DMS 273 (cell line): ENCODE measurements around the gene ALOXE3.
A peak's percentile ranks its signal among the peaks of the same experiment; 100 is the strongest.

Experiments used
- DNase-seq: peaks from one replicate; lab custom pipeline; 2025; ENCODE audit not compliant: unreplicated experiment; lab: John Stamatoyannopoulos, UW

The ALOXE3 gene

DNA sequence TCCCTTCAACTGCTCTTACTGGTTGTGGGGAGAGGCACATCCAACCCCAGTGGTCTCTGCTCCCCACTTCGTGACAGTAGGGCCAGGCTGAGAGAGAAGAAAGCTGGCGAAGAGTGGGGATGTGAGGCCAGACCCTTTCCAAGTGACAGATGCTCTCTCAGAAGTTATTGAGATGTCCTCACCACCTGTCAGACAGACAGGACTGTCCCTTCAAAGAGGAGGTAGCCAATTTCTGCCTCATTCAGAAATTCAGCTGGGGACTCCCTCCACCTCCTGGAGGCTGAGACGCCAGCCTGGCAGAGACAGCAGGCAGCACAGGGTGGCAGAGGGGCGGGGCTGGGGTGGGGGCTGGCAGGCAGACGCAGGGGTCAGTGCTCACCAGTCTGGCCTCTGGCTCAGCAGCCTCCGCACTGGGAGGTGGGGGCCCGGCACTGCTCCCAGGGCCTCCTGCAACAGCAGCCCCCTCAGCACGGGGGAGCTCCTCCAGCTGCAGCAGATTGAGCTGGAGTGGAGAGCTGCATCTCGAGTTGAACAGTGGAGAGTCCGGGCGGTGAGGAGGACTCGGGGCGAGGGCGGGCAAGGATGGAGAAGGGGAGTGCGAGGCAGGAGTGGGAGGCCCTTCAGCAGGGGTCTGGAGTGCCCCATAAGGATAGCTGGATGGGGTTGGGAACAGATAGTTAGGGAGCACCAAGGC, 24.7 kb upstream of the ALOXE3 start:
- DNase-seq = no peak

DNA sequence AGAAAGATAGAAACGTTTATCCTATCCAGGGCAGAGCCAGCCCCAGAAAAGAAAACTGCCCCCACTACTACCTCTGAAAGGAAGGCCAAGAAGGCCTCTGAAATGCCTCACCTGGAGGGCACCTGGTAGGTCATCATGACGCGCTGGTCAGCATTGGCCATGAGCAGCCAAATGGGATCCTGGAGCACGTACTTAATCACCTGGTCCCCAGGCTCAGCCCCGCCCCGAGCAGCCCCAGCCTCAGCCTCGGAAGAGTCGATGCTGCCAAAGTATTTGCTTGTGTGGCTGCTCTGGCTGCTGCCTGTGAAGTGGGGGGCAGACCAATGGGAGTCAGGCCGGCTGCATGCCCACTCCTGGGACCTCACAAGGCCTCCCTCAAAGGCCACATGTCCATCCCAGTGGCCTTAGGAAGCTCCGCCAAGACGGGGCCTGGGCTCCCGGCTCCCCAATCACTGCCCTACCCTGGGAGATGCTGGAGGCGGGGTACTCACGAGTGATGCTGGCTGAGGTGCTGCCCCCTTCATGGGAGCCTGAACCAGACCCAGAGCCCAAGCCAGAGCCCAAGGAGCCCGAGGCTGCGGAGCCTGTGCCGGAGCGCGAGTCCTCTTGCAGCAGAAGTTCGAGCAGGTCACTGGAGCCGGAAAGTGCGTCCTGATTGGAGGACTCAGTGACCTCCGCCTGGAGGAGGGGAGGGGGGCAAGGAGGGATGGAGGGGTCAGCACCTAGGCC, 24.0 kb upstream of the ALOXE3 start:
- no peak for DNase-seq

DNA sequence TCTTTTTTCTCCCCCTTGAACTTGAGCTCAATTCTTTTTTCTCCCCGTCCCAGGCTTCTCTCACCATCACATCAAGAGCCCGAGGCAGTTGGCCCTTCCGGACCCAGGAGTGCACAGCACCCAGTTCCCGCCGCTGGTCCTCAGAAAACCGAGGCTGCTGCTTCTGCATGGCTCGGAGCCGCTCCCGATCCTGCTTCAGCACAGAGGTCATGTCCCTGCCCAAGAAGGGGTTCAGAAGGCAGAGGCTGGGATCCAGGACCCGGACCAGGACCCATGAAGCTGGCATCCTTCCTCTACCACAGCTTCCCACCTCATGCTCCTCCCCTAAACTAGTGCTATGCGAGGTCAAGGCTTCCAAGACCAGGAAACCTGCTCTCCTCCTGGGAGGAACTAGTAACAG, 23.4 kb upstream of the ALOXE3 start:
- DNase-seq = no peak

DNA sequence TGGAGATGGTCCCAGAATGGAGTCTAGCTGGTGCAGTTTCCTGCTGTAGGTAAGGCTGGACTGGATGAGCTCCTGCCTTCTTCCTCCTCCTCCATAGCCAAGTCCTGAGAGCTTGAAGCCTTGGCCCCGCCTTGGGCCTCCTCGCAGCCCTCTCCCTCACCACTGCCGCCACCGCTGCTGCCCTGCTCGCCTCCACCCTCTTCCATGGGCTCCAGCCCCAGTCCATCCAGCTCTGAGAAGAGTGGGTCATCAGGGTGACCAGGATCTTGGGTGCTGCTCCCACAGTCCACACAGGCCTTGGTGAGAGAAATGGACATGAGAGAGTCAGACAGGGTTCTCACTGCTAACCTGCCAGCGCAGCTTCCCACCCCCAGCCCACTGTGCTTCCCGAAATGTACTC, 22.7 kb upstream of the ALOXE3 start:
- no peak for DNase-seq

DNA sequence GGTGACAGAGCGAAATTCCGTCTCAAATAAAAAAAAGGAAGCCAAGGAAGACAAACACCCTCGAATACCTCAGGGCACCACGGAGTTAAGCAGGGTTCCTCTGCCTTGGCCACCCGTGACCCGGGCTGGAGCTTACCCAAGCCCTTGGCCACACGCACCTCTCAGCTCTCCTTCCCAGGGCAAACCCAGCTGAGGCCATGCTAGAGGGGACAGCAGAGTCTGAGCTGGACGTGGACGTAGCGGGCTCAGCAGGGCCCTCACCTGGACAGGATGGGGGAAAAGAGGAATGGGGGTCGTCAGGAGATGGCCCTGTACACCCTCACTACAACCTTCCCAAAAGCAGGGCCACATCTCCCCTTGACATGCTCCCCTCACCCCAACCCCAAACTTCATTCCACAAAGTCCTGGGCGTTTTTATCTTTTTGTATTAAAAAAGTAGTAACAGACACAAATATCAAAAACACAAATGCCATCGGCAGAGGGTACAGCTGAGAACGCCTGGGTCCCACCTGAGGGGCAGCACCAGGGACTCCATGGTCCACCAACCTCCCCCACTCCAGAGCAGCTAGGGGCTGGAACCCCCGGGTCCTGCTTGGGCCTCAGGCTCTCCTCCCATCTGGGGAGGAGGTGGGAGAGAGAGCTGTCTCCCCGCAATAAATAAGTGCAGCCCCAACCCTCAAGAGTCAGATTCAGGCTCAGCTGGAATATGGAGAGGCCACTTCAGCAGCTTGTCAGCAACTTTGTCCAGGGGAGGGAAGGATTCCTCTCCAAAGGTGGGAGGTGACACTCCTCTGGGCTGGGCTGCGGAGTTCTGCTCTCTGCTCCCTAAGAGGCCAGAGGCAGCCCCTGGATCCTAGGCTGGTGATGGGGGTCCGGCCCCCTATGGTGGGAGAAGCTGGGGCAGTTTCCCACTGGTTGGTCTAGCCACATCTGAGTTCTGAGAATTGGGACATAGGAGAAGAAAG, 22.0 kb upstream of the ALOXE3 start:
- no peak for DNase-seq

DNA sequence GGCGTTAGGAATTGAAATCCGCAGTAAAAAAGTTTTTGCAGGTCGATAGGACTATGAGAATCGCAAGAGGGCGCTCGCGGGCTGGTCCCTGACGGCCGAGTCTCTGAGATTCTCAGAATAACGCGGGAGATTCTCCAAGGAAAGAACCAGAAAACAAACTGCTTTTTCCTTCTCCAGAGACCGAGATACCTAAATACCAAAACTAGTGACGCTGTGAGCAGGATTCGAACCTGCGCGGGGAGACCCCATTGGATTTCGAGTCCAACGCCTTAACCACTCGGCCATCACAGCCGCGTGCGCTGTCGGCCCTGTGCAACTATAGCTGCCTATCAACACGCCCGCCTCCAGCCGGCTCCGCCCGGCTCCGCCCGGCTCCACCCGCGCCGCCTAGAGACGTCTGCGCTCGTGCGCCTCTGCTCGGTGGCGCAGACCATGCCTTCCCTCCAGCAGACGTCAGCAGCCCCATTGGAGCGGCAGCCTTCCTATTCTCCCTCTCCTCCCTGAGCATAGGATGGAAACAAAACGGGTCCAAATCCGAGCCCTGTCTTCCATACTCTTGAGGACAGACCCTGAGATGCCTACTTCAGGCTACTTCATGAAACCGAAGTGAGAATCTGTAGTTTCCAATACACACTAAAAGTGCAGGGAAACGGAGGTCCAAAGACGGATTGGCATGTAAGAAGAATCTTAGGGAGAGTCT, 20.5 kb upstream of the ALOXE3 start:
- peak; percentile 98 for DNase-seq

DNA sequence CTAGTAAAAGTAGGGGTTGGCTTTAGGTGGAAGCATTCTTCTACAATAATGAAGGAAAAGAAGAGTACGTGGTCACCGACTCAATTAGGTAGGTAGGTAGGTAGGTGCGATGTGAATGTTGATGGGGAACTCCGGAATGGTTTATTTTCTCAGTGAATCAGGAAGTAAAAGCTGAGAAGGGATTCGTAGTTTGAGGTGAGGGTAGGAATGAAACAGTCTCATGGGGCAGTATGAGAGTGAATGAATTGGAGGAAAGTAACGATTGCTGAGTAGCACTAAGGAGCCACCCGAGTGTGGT, 20.0 kb upstream of the ALOXE3 start:
- no peak for DNase-seq

DNA sequence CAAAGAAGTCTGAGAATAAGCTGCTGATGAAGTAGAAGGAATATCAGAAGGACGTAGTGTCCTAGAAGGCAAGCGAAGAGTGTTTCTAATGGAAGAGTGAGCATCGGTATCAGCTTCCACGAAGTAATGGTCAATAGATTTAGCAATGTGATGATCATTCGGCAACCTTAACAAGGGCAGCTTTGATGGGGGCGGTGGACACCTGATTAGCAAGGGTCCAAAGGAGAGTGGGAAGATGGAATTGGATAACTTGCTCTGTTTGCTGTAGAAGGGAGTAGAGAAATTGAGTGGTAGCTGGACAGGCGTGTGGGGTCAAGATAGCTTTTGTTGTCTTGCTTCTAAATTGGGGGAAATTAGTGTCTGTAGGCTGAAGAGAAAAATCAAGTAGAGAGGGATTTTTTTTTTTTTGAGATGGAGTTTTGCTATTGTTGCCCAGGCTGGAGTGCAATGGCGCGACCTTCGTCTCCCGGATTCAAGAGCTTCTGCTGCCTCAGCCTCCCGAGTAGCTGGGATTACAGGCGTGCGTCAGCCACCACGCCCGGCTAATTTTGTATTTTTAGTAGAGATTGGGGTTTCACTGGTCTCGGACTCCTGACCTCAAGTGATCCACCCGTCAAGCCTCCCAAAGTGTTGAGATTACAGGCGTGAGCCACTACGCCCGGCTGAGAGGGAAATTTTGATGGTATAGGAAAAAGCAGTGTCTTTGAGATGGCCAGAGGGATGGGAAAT, 19.5 kb upstream of the ALOXE3 start:
- DNase-seq = no peak

DNA sequence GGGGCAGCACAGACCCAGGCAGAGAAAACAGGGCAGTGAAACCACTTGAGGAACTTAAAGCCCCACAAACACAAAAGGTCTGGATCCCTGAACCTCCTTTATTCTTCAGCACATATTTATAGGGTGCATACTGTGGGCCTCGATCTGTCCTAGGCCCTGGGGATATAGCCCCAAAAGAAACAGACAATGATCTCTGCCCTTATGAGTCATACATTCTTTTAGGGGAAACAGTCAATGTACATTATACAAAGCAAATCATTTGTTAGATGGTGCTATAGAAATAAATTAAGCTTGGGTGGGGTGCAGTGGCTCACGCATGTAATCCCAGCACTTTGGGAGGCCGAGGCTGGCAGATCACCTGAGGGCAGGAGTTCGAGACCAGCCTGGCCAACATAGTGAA, 15.6 kb upstream of the ALOXE3 start:
- no peak for DNase-seq

DNA sequence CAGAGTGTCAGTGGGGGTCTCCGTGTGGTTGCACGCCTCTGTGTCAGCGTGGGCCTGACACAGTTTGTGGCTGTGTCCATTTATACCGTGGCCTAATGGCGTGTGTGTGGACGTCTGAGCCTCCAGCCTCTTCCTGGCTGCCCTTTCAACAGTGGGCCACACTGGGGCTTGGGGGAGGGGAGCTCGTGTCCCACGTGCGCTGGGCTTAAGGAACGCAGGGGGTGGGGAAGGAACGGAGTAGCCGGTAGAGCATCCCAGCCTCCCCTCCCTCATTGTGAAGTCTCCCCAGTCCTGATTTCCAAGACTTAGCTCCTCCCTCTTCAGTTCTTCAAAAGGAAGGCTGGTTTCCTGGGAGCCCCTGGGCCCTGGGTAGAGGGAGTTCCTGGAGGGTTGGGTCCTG, 15.1 kb upstream of the ALOXE3 start:
- no peak for DNase-seq

DNA sequence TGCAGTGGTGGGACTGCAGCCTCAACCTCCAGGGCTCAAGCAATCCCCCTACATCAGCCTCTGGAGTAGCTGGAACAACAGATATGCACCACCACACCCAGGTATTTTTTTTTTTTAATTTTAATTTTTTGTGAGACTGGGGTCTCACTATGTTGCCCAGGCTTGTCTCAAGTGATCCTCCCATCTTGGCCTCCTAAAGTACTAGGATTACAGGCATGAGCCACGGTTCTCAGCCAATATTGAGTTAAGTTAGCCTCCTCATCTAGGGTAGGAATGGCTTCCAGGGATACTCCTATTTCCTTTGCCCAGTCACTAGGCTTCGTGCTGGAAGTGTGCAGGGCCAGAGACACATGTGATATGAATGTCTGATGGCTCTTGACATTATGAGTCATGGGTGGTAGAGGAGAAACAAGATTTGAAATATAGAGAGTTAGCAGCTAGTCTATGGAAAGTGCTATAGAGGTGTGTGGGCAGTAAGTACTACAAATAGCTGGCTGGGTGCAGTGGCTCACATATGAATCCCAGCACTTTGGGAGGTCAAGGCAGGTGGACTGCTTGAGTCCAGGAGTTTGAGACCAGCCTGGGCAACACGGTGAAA, 13.6 kb upstream of the ALOXE3 start:
- DNase-seq = no peak

DNA sequence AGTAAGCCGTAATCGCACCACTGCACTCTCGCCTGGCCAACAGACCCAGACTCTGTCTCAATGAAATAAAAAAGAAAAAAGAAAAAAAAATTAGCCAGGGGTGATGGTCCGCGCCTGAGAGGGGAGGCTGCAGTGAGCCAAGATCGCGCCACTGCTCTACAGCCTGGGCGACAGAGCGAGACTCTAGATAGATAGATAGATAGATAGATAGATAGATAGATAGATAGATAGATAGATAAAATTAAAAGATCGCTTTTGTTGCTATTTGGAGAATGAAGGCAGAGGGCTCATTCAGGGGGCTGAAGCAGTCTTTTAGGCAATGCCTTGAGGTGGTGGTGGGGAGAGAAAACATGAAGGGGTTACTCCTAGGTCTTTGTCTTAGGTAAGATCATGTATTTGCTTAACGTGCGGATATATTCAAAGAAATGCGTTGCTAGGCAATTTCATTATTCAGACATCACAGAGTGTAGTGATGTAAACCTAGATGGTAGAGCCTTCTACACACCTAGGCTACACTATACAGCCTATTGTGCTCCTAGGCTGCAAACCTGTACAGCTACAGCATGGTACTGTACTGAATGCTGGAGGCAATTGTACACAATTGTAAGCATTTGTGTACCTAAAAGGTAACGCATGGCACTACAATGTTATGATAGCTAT, 9.9 kb upstream of the ALOXE3 start:
- no peak for DNase-seq

DNA sequence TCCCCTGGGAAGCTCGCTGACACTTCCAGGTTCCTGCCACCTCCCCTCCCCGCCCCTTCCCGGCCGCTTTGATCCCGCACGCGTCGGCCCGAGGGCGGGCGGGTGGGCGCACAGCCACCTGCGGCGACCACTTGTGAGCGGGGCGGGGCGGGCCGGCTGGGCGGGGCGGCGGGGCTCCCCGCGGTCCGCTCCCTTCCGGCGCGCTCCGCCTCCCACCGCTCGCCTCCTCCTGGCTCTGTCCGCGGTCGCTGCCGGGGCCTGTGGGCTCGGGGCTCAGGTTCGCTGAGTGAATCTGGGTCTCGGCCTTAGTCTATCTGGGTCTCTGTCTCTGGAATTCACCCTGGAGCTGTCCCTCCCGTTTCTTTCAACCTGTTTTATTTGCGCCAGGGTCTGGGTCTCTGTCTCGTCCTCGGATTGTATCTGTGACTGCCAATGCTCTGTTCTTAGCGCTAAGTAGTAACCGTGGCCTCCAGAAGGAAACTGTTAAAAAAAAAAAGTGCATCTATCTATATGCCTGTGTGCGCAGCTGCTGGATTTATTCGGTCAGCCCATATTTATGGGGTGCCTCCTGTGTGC, 8.3 kb upstream of the ALOXE3 start:
- peak; percentile 77 for DNase-seq

DNA sequence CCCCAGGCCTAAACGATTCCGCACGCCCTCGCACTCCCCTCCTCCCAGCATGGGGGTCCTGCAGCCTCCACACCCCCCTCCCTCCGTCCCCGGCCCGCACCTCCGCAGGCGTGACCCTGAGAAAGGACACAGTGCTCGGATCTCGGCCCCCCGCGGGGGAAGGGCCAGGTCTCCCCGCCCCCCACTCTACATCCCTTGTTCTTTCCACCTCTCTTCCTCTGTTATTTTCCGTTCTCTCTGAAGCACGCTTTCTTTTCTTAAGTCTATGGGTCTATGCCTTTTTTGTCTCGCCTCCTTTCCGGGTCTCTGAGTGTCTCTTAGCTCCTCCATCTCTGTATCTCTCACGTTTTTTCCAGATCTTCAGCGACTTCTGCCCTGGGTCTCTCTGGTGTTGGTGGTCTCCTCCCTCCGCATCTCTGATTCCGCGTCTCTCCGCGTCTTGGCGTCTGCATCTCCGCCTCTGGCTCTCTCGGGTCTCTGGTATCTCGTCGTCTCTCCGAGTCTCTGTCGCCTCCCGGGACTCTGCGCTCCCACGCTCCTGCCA, 7.7 kb upstream of the ALOXE3 start:
- peak; percentile 61 for DNase-seq

DNA sequence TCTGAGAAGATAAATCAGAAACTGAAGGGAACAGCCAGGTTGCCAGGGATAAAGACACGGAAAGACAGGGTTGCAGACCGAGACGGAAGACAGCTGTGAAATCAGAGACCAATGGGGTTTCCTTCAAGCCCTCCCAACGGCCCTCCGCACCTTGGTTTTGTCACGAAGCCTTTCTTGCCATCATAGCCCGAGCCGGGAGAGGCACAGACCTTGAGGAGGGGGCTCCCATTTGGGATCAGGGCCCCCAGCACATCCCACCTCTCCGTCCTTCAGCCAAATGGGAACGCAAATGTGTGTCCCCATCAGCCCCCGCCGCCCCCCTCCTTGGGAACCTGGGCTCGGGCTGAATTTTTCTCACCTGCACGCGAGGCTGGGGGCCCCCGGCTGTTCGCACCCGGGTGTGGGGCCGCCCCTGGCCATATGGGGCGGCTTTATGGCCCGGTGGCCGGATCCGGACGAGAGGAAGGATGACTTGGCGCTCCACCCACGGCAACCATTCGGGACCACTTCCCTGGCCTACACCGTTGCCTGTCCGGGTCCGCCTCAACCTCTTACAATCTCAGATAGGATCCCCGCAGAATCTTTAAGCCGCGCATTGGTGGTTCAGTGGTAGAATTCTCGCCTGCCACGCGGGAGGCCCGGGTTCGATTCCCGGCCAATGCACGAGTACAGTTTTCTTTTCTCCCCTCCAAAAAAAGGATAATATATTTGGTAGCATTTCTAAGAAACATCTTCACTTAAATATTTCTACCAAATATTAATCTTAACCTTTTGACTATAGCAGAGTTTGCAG, 7.0 kb upstream of the ALOXE3 start:
- peak; percentile 84 for DNase-seq

DNA sequence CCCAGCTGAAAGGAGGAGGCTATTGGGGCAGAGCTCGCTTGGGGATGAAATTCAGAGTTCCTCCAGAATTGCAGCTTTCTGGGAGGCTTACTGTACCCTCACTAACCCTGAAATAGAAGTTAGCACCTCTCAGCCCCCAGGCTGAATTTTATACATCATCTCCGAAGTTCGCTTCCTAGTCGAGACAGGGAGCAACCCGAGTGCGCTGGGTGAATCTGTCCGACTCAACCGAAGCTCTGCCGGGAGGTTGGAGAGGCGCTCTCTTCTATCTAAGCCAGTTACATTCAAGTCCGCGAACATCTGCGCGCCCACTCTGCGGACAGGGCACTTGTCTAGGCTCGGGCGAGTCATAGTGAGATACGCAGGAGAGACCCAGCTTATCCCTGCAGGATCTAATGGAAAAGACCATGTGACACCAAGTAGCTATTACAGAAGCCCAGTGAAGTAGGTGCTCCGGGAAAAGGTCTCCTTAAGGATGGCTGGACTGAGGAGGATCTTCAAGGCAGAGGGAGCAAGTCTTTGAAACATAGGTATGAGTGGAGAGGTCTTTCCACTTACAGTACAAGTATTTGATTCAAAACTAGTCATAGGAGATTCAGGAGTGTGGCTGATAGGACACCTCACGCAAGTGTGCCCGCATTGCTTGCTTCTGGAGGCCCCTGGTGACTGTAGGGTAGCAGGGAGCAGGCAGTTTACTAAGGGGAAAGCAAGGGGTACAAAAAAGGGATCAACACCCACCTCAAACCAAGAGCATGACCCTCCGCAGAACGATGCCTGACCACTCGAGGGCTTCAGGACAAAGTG, 6.2 kb upstream of the ALOXE3 start:
- DNase-seq = peak; percentile 58

DNA sequence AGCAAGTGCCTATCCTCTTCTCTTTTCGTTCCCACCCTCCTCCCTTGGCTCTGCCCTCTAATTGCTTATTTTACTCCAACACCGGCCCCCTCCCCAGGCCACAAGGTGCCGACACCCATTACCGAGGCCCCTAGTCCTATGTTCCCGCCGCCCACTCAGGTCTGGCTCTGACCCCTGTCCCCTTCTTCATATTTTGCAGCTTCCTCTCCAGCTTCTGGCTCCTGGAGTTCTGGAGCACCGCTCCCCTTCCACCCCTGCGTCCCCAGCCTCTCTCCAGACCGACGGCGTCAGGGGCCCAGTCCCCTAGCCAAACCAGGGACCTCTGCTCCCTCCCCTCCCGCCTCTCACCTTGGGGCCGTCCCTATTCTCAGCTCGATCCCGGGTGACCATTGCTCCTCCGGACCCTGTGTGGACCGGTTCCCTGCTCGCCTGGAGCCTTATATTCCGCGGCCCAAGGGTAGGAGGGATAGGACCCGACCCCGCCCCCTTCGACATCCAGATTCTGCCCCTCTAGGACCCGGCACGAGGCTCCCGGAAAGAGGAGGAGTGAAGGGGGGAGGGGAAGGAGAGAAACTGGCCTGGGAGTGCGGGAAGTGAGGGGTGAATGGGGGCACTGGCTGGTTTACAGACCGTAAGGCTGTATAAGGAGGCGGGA, 5.5 kb upstream of the ALOXE3 start, which contains the start of gene HES7:
Gene HES7 (minus strand): TSS at position 412 of the 655 bp plus-strand sequence. CDS start 22 bp downstream, at position 390.
- DNase-seq = peak; percentile 63
